ENCODE measurements around the gene SYDE2. TPM values are rescaled to one million over a fixed set of nuclear protein-coding genes. Genes with fewer than 3 reads are reported as not detected.

Gene SYDE2, protein sequence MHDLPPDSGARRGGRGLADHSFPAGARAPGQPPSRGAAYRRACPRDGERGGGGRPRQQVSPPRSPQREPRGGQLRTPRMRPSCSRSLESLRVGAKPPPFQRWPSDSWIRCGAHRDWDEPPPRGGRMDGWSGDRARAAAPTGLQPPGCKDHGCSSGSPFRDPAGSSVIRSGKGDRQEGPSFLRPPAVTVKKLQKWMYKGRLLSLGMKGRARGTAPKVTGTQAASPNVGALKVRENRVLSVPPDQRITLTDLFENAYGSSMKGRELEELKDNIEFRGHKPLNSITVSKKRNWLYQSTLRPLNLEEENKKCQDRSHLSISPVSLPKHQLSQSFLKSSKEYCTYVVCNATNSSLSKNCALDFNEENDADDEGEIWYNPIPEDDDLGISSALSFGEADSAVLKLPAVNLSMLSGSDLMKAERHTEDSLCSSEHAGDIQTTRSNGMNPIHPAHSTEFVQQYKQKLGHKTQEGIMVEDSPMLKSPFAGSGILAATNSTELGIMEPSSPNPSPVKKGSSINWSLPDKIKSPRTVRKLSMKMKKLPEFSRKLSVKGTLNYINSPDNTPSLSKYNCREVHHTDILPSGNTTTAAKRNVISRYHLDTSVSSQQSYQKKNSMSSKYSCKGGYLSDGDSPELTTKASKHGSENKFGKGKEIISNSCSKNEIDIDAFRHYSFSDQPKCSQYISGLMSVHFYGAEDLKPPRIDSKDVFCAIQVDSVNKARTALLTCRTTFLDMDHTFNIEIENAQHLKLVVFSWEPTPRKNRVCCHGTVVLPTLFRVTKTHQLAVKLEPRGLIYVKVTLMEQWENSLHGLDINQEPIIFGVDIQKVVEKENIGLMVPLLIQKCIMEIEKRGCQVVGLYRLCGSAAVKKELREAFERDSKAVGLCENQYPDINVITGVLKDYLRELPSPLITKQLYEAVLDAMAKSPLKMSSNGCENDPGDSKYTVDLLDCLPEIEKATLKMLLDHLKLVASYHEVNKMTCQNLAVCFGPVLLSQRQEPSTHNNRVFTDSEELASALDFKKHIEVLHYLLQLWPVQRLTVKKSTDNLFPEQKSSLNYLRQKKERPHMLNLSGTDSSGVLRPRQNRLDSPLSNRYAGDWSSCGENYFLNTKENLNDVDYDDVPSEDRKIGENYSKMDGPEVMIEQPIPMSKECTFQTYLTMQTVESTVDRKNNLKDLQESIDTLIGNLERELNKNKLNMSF
- 0.74 to 1.4 TPM (median 1.0 TPM) in 5 replicates for total RNA-seq (2022; extraction: Qiagen RNA extraction; ENCODE audit: low read depth)

DNA sequence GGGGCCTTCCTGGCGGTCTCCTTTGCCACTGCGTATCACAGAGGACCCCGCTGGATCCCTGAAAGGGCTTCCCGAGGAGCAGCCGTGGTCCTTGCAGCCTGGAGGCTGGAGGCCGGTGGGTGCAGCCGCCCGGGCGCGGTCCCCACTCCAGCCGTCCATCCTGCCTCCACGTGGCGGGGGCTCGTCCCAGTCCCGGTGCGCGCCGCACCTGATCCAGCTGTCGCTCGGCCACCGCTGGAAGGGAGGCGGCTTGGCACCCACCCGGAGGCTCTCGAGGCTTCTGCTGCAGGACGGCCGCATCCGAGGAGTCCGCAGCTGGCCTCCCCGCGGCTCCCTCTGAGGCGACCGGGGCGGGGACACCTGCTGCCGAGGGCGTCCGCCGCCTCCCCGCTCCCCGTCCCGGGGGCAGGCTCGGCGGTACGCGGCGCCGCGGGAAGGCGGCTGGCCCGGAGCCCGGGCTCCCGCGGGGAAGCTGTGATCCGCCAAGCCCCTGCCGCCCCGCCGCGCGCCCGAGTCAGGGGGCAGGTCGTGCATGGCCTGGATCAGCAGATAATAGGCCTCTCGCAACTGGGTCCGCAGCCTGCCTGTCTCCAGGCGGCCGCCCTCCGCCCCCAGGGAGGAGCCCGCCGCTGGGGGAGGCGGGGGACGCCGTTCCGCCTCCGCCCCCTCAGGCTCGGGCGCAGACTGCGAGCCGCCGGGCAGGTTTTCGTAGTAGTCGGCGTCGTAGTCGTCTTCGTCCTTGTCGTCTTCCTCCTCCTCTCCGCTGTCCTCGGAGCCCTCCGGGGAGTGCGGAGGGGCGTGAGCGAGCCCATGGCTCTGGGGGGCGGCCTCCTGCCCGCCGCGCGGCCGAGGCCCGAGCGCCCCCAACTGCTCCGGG, at the start of gene SYDE2:
TSS of gene SYDE2 (minus strand) at position 554 of the 877 bp plus-strand sequence. CDS start at position 534, 20 bp downstream.

Other genes with a start within 250 kb of the SYDE2 start
- gene MCOLN2, start 203.9 kb downstream of the SYDE2 start, total RNA-seq (2022; extraction: Qiagen RNA extraction; ENCODE audit: low read depth) = 1.7 to 3.1 TPM (median 2.8 TPM) in 5 replicates
- gene MCOLN3, start 152.5 kb downstream of the SYDE2 start, total RNA-seq (2022; extraction: Qiagen RNA extraction; ENCODE audit: low read depth) = 3.4 to 4.5 TPM (median 4.0 TPM) in 5 replicates
- gene C1orf52, start 58.6 kb upstream of the SYDE2 start, total RNA-seq (2022; extraction: Qiagen RNA extraction; ENCODE audit: low read depth) = 20.4 to 22.2 TPM (median 20.5 TPM) in 5 replicates
- gene BCL10, start 75.6 kb upstream of the SYDE2 start, total RNA-seq (2022; extraction: Qiagen RNA extraction; ENCODE audit: low read depth) = 13.1 to 17.9 TPM (median 15.4 TPM) in 5 replicates

Measured in A549 treated with DMSO at 1 μM for 4 hours (cell line).